DOHH2 (cell line): ENCODE results near the gene C16orf96.

Experiments
- CTCF ChIP-seq: fragments of 200-600 bp; sonication (generic); IDR thresholded peaks from one replicate; pipeline ENCODE4 v1.5.1; 2014; ENCODE audit warnings: antibody characterized with exemption, mild to moderate bottlenecking, low read depth, low read length; ENCODE audit not compliant: poor library complexity, severe bottlenecking
- EZH2phosphoT487 ChIP-seq: fragments of 200-600 bp; sonication (generic); IDR thresholded peaks from 2 replicates; pipeline ENCODE4 v1.6.1; 2017; ENCODE audit warnings: borderline replicate concordance, mild to moderate bottlenecking, antibody characterized with exemption, low read length, moderate library complexity, mixed read lengths

DNA sequence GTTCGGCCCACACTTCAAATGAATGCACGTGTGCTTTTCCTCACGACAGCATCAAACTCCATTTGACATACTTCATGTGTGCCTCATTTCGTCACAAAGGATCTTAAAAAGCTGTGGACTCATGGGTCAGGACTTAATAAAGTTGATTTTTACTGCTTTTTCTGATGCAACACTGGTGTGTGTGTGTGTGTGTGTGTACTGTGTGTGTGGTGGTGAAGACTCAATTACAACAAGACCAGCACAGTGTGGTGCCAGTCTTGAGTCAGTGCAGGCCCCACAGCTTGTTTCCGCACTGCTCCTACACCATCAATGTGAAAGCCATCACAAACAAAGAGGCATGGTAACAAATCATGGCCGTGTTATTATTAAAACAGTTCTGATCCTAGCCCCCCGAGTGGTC, 35.2 kb upstream of the C16orf96 start:
- TF ChIP-seq EZH2phosphoT487 (no peak), CTCF (no peak)
